GM06990 (cell line): ENCODE results near the gene STX11.
A peak's percentile ranks its signal among the peaks of the same experiment; 100 is the strongest.

Experiments used
- DNase-seq: peaks from one replicate; pipeline ENCODE4 v3.0.0-alpha.2; 2011; ENCODE audit not compliant: insufficient read length; ENCODE audit errors: extremely low read depth
- H3K27me3 ChIP-seq: replicated peaks from 2 replicates; pipeline ENCODE4 v1.6.0; 2011; ENCODE audit warnings: low read length; ENCODE audit not compliant: control insufficient read depth, insufficient read depth
- H3K36me3 ChIP-seq: 2 replicates; pipeline ENCODE4 v1.5.1; 2011; ENCODE audit warnings: low read length; ENCODE audit not compliant: control insufficient read depth, insufficient read depth
- H3K4me3 ChIP-seq: replicated peaks from 2 replicates; pipeline ENCODE4 v1.5.1; 2011; ENCODE audit warnings: low read depth, mild to moderate bottlenecking, control low read depth, low read length
- TF ChIP-seq, protein P1 (sequence below): IDR thresholded peaks from 2 replicates; pipeline ENCODE4 v1.5.1; 2011; ENCODE audit warnings: low read length, control low read depth, mild to moderate bottlenecking, inconsistent platforms; ENCODE audit not compliant: insufficient read depth, poor library complexity, severe bottlenecking

The STX11 gene

GRCh38 chr6:144150710-144151657 is 667 bp downstream of the STX11 start:
- DNase-seq = peak; percentile 76
- TF ChIP-seq, protein P1, sequence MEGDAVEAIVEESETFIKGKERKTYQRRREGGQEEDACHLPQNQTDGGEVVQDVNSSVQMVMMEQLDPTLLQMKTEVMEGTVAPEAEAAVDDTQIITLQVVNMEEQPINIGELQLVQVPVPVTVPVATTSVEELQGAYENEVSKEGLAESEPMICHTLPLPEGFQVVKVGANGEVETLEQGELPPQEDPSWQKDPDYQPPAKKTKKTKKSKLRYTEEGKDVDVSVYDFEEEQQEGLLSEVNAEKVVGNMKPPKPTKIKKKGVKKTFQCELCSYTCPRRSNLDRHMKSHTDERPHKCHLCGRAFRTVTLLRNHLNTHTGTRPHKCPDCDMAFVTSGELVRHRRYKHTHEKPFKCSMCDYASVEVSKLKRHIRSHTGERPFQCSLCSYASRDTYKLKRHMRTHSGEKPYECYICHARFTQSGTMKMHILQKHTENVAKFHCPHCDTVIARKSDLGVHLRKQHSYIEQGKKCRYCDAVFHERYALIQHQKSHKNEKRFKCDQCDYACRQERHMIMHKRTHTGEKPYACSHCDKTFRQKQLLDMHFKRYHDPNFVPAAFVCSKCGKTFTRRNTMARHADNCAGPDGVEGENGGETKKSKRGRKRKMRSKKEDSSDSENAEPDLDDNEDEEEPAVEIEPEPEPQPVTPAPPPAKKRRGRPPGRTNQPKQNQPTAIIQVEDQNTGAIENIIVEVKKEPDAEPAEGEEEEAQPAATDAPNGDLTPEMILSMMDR = peak; percentile 54
- H3K27me3 ChIP-seq = no peaks in the 10 kb centered on the region
- peaks cover 4% of the 10 kb centered on the region for H3K36me3 ChIP-seq
- H3K4me3 ChIP-seq = peak overlapping the region; percentile 89

GRCh38 chr6:144152334-144152900 is 2.1 kb downstream of the STX11 start:
- TF ChIP-seq, protein P1 = no peak
- DNase-seq = no peak
- Histone ChIP-seq H3K27me3 (no peaks in the 10 kb centered on the region), H3K36me3 (peaks cover 6% of the 10 kb centered on the region), H3K4me3 (peak overlapping the region; percentile 89)

DNA sequence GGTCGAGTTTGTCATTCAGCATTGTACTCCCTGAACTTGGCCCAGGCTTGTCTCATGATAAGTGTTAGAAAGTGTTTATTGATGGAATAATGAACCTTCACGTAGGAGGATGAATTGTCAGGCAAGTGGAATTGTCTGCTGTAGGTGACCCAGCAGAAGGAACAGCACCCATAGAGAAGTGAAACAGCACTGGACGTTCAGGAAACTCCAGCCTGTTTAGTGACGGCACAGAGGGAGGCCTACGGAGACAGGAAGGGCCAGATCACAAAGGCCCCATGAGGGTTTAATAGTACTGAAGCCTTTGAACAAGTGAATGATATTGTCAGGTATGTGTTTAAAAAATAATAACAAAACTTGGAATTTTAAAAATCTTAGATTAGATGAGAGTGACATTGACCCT is 2.9 kb downstream of the STX11 start:
- Histone ChIP-seq H3K4me3 (peak overlapping the region; percentile 89), H3K36me3 (peaks cover 8% of the 10 kb centered on the region), H3K27me3 (no peaks in the 10 kb centered on the region)
- no peak for DNase-seq
- TF ChIP-seq, protein P1 = no peak

- Histone ChIP-seq H3K4me3 (no peak overlapping the region; the same call in 1 of the 2 replicates), H3K27me3 (no peaks in the 10 kb centered on the region), H3K36me3 (peaks cover 9% of the 10 kb centered on the region)
- TF ChIP-seq, protein P1 = no peak
- DNase-seq = no peak
These were observed 3.7 kb downstream of the STX11 start for GRCh38 chr6:144153971-144154370.

GRCh38 chr6:144155529-144155928 is 5.2 kb downstream of the STX11 start:
- no peak for DNase-seq
- H3K27me3 ChIP-seq = no peaks in the 10 kb centered on the region
- H3K36me3 ChIP-seq = peaks cover 9% of the 10 kb centered on the region
- TF ChIP-seq, protein P1 = no peak
- no peak overlapping the region for H3K4me3 ChIP-seq
